Brain microvascular endothelial cell (primary cell): ENCODE data around the gene TMEM184B.

Experiments
- DNase-seq: peaks from one replicate; pipeline ENCODE4 v3.0.0-alpha.2; 2020
- H3K27ac ChIP-seq: fragments of 250-450 bp; sonication (Bioruptor Pico); 2 replicates; pipeline ENCODE4 v1.5.1; 2020; ENCODE audit warnings: mild to moderate bottlenecking, moderate library complexity
- H3K27me3 ChIP-seq: fragments of 250-450 bp; sonication (Bioruptor Pico); replicated peaks from 2 replicates; pipeline ENCODE4 v1.5.1; 2020; ENCODE audit warnings: mild to moderate bottlenecking
- H3K36me3 ChIP-seq: fragments of 250-450 bp; sonication (Bioruptor Pico); replicated peaks from 2 replicates; pipeline ENCODE4 v1.5.1; 2020; ENCODE audit warnings: mild to moderate bottlenecking
- H3K4me3 ChIP-seq: 2 replicates; pipeline ENCODE4 v1.5.1; 2011; ENCODE audit warnings: low read depth, mild to moderate bottlenecking, control low read depth, low read length, moderate library complexity
- in situ Hi-C: cut with HindIII; loops from 2 replicates; pipeline ENCODE4 v1.10.0; 2017; ENCODE audit warnings: low sequenced_read_pairs, low pct_ligation_motif_present
- TF ChIP-seq, protein P1 (sequence below): IDR thresholded peaks from 2 replicates; pipeline ENCODE4 v1.5.1; 2011; ENCODE audit warnings: low read depth, mild to moderate bottlenecking, moderate library complexity, low read length, control low read depth, inconsistent platforms; ENCODE audit errors: missing control alignments

Gene TMEM184B

DNA sequence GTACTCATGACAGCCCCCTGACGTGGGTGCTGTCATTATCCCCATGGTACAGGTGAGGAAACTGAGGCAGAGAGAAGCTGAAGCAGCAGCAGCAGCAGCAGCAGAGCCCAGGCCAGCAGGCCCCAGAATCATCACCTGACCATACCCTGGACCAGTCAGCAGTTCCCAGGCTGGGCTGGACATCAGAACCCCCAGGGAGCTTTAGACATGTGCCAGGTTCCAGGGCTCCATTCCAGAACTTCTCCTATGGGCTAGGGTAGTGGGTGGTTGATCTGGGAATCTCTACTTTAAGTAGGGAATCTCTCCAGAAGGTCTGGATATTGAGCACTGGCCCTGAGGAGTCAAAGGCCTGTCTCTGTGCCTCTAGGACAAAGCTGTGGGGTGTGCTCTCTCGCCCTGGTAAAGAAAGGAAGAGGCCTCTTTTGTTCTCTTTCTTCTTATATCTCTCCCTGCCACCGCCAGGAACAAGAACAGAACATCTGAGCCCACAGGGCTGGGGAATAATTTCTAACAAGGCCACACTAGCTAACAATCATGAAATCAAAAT is 44.4 kb downstream of the TMEM184B start:
- in situ Hi-C loops = no loop called here
- TF ChIP-seq, protein P1, sequence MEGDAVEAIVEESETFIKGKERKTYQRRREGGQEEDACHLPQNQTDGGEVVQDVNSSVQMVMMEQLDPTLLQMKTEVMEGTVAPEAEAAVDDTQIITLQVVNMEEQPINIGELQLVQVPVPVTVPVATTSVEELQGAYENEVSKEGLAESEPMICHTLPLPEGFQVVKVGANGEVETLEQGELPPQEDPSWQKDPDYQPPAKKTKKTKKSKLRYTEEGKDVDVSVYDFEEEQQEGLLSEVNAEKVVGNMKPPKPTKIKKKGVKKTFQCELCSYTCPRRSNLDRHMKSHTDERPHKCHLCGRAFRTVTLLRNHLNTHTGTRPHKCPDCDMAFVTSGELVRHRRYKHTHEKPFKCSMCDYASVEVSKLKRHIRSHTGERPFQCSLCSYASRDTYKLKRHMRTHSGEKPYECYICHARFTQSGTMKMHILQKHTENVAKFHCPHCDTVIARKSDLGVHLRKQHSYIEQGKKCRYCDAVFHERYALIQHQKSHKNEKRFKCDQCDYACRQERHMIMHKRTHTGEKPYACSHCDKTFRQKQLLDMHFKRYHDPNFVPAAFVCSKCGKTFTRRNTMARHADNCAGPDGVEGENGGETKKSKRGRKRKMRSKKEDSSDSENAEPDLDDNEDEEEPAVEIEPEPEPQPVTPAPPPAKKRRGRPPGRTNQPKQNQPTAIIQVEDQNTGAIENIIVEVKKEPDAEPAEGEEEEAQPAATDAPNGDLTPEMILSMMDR = no peak
- Histone ChIP-seq H3K27ac (peak overlapping the region; percentile 75), H3K27me3 (no peaks in the 10 kb centered on the region), H3K4me3 (no peak overlapping the region), H3K36me3 (peaks cover 79% of the 10 kb centered on the region)
- DNase-seq = no peak

DNA sequence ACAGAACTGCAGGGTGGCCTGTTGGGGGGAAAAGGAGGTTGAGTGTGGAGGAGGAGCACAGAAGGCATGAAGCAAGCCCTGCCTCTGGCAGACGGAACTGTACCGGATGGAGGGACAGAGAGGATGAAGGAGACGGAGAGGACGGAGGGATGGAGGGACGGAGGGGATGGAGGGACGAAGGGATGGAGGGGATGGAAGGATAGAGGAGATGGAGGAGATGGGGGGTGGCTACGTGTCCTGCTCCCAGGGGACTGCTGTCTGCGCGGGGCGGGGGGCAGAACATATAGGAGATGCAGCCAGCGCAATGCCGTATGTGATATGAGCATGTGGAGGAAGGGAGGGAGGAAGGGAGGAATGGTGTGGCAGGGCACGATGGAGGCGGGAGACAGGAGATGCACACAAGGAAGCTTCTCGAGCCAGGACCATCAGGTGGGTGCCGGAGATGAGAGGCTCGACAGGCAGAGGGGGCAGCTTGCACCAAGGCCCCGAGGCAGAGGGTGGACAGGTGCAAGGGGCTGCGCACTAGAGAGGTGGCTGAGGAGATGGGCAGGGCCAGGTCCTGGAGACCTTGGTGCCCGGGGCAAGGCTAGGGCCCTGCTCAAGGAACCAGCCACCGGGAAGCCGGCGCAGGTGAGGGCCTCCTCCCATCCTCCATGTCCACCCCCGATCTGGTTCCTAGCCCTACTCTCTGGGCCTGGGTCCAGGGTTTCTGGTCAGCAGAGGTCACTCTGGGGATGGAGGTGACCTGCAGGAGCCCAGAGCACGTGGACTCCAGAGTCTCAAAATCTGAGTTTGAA is 45.8 kb downstream of the TMEM184B start:
- Histone ChIP-seq H3K36me3 (peaks cover 73% of the 10 kb centered on the region), H3K4me3 (no peak overlapping the region), H3K27ac (no peak overlapping the region), H3K27me3 (no peaks in the 10 kb centered on the region)
- no peak for DNase-seq
- TF ChIP-seq, protein P1 = no peak
- in situ Hi-C loops = no loop called here

- H3K27ac ChIP-seq = no peak overlapping the region
Measured at GRCh38 chr22:38223289-38223960, 49.4 kb downstream of the TMEM184B start.

DNA sequence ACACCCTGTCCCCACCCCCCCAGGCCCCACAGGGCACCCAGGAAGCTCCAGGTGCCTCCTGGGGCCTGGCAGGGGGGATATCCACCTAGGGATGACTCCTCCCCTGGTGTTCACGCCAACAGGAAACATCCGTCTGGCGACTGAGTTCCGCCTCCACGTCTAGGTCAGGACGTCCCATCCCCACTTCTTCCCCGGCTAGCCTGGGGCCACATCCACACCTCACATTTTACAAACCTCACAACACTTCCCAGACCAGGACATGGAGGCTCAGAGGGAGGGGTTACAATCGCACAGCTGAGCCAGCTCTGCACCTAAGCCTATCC is 50.1 kb downstream of the TMEM184B start:
- TF ChIP-seq, protein P1 = no peak
- H3K27me3 ChIP-seq = no peaks in the 10 kb centered on the region
- H3K27ac ChIP-seq = no peak overlapping the region
- in situ Hi-C loops = no loop called here
- no peak for DNase-seq
- H3K36me3 ChIP-seq = peaks cover 59% of the 10 kb centered on the region
- no peak overlapping the region for H3K4me3 ChIP-seq

More at GRCh38 chr22:38223289-38223960, 49.4 kb downstream of the TMEM184B start:
- in situ Hi-C loops = no loop called here
- Histone ChIP-seq H3K4me3 (no peak overlapping the region), H3K36me3 (peaks cover 65% of the 10 kb centered on the region), H3K27me3 (no peaks in the 10 kb centered on the region)
- DNase-seq = no peak
- TF ChIP-seq, protein P1 = no peak

- Histone ChIP-seq H3K27ac (no peak overlapping the region), H3K27me3 (no peaks in the 10 kb centered on the region), H3K36me3 (peaks cover 53% of the 10 kb centered on the region), H3K4me3 (no peak overlapping the region)
- in situ Hi-C loops = no loop called here
- no peak for DNase-seq
- TF ChIP-seq, protein P1 = no peak
Measured at GRCh38 chr22:38221908-38222796, 50.7 kb downstream of the TMEM184B start.
